Fibroblast of pulmonary artery (primary cell): ENCODE data around the gene SOX18.

ENCODE experiments used
- DNase-seq: peaks from one replicate; pipeline ENCODE4 v3.0.0-alpha.2; 2010; ENCODE audit warnings: low read depth
- H3K4me3 ChIP-seq: replicated peaks from 2 replicates; pipeline ENCODE4 v1.5.1; 2011; ENCODE audit warnings: low read depth, mild to moderate bottlenecking, control low read depth, low read length, moderate library complexity
- TF ChIP-seq, protein P1 (sequence below): IDR thresholded peaks from 2 replicates; pipeline ENCODE4 v1.5.1; 2011; ENCODE audit warnings: mild to moderate bottlenecking, control low read depth, low read length, inconsistent platforms; ENCODE audit errors: missing control alignments

SOX18 gene

GRCh38 chr20:64035933-64036345 is 13.5 kb downstream of the SOX18 start, which contains the start of gene C20orf204:
TSS of gene C20orf204 (plus strand) at chr20:64036182. CDS start at chr20:64036324, 142 bp downstream.
- TF ChIP-seq, protein P1, sequence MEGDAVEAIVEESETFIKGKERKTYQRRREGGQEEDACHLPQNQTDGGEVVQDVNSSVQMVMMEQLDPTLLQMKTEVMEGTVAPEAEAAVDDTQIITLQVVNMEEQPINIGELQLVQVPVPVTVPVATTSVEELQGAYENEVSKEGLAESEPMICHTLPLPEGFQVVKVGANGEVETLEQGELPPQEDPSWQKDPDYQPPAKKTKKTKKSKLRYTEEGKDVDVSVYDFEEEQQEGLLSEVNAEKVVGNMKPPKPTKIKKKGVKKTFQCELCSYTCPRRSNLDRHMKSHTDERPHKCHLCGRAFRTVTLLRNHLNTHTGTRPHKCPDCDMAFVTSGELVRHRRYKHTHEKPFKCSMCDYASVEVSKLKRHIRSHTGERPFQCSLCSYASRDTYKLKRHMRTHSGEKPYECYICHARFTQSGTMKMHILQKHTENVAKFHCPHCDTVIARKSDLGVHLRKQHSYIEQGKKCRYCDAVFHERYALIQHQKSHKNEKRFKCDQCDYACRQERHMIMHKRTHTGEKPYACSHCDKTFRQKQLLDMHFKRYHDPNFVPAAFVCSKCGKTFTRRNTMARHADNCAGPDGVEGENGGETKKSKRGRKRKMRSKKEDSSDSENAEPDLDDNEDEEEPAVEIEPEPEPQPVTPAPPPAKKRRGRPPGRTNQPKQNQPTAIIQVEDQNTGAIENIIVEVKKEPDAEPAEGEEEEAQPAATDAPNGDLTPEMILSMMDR = no peak
- no peak within 1 kb of the TSS for H3K4me3 ChIP-seq
- DNase-seq = no peak

DNA sequence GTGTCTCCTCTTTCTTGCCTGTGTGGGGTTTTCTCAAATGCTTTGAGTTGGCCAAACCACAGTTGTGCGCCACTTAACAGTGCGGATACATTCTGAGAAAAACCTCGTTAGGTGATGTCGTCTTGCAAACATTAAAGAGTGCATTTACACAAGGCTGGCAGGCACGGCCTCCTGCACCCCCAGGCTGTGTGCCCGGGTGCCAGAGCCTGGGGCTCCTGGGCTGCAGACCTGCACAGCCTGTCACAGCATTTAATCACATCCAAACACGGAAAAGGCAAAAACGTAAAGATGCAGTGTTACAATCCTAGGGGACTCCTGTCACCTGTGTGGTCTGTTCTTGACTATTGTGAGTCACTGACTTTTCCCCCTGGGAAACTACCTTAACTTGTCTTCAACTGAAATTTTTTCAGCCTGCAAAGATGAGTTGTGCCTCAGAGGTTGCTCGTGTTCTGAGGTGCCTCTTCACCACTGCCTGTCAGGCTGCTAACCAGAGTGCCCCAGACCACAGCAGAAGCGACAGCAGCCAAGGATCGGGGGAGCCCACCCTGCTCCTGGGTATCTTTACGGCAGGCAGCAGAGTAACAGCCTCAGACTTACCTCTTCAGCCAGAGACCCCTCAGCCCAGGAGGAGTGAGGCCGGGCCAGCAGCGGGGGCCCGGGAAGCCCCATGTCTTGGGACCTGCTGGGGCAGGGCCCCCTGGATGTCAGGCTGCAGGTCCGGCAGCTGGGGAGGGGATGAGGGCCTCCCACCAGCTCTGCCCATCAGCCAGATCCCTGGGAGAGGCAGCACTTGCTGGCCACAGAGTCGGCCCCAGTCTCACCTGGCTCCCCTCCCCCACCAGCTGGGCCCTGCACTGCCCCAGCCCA is 14.1 kb downstream of the SOX18 start:
- TF ChIP-seq, protein P1 = no peak
- no peak for DNase-seq
- no peak overlapping the region for H3K4me3 ChIP-seq

- H3K4me3 ChIP-seq = no peak overlapping the region
- DNase-seq = no peak
- TF ChIP-seq, protein P1 = no peak
Observed at GRCh38 chr20:64033981-64034493, 15.4 kb downstream of the SOX18 start.

- no peak for DNase-seq
- H3K4me3 ChIP-seq = no peak overlapping the region
- TF ChIP-seq, protein P1 = no peak
Observed at GRCh38 chr20:64032706-64033624, 16.5 kb downstream of the SOX18 start.

DNA sequence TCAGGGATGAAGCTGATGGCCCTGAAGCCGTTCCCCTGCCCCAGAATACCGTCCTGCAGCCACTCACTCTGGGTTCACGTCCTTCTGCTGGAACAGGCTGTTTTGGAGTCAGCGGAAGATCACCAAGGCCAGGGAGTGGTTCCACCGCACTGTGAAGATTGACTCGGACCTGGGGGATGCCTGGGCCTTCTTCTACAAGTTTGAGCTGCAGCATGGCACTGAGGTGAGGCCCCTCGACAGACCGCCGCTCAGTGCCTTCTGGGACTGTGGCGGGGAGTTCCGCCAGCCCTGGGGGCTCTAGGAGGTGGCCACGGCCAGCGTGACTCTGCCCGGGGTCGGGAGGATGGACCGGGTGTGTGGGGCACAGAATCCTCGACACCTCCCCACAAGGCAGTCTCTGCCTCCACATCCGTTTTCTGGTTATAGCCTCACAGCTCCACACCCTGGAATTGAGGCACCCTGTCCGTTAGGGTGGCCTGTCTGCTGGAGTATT is 17.6 kb downstream of the SOX18 start:
- no peak for DNase-seq
- TF ChIP-seq, protein P1 = no peak
- H3K4me3 ChIP-seq = no peak overlapping the region

DNA sequence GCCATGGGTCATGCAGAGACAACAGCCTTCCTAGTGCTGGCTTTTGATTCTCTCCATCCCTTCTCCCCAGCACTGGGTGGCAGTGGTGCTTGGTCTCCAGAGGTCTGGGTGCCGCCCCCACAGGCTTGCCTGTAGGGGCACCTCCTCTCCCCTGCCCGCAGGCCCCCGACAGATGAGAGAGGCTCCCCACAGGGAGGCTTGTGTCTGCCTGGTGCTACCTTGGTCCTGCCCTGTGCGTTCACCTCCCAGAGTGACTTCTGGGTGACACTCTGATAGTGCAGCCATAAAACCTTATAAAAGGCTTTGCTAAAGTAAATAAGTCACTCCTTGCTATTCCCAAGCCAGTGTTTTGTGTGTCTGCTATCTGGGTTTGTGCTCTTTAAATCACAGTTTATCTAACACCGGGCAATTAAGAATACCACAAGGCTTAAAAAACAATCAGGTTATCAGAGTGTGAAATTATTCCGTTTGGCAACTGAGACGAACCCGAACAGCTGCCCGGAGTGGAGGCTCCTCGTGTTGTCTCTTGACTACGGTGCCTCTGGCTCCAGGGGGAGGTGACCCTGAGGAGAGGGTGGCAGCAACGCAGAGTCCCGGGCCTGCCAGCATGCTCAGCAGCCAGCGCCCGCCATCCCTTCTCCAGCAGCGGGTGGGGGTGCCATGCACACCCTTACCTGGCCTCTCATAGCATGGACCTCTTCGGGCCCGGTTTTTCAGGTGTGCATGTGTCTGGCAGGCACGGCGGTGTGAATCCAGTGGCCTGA is 18.9 kb downstream of the SOX18 start:
- TF ChIP-seq, protein P1 = no peak
- H3K4me3 ChIP-seq = no peak overlapping the region
- DNase-seq = no peak
